HG03159 (cell line): Measurements from ENCODE around the gene SUPT3H.

ENCODE experiments used
- ATAC-seq: cut with Tn5 transposase; IDR thresholded peaks from one replicate; pipeline ENCODE4 v1.9.1; 2021; ENCODE audit warnings: mild to moderate bottlenecking, moderate library complexity; ENCODE audit not compliant: unreplicated experiment

Gene SUPT3H

DNA sequence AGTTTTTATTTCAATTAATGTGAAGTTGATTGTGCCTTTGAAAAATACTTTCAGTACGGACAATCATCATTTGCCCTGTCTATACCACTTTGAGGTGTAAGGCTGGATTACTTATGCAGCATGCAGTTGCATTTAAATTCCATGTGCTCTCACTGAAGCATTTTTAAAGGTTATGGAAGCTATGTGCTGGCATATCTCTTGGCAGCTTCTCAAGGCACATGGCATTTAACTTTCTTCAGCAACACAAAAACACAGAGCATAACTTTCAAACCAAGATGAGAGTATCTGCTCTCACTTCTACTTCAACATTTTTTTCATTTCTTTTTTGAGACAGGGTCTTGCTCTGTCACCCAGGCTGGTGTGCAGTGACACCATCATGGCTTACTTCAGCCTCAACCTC lies 410.3 kb downstream of the SUPT3H start:
- ATAC-seq = no peak

DNA sequence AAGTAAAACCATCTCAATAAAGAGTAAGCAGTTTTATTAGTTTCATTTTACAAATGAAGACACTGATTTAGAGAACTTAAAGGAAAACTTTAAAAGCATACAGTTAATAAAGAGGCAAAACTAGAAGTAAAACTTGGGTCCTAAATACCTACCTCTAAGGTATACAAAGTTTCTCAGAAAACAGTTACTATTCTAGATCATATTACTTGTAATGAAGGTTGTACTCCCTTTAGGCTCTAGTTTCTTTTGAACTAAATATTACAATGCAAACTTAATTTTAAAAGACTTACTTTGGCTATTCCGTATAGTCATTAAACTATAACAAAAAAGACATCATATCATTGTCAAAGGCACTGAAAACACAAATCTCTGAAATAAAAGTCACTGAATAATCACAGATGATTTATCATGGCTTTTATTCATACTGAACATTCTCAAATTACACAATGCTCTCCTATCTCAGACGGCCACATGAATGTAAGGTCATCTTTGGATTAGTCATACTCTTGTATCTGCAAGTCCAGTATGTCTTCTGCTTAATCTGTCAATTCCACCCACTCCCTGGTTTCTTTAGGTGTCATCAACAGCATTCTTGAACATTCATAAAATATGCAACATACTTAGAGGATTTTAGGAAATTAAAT lies 411.2 kb downstream of the SUPT3H start:
- ATAC-seq = no peak

DNA sequence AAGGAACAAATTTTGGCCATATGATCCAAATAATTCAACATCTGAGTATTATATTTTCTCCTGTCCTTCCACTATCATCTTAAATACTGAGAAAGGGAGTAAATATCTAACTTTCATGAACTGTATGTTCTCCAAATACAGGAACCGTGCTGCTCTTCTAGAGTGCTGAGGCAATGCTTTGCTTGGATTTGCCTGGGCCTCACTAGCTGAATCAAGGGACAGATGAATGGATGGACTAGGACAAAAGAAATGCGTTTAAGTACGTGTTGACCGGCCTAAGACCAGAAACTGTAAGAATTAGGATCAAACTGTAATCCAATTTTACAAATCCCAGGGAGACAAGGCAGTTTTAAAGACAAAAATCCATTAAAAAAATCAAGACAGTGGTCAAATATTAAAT lies 412.0 kb downstream of the SUPT3H start:
- ATAC-seq = no peak

DNA sequence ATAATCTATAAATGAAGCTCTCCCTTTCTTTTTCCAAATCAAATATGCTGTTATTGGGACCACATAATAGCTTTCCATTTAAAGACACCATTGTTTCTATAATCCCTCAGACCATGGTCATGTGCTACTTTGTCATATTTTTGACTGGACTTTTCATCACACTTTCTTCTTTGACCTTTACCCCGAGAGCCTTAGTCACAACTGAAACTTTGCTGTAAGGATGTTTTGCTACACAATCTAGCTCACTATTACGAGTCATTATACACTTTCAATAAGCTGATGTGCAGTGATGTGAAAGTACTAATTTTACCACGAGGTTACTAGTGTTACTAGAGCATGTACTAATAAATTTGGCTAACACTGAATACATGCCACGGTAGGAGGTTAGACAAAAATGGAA lies 416.8 kb downstream of the SUPT3H start:
- ATAC-seq = no peak

DNA sequence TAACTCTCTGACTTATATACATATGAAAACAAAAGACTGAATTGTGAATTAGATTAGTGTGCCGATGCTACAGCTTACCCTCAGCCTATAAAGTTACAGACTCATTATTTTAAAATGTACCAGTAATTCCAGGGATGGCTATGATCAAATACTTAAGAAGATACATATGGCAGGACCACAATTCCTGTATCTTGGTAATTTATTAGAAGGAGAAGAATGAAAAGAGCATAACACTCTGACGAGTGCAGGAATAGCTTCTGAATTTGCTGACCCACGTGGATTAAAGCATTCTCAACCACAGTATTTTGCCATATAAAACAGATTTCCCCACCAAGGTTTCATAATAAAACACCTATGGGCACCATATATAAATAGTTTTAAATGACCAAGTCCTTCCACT lies 418.1 kb downstream of the SUPT3H start:
- ATAC-seq = no peak

DNA sequence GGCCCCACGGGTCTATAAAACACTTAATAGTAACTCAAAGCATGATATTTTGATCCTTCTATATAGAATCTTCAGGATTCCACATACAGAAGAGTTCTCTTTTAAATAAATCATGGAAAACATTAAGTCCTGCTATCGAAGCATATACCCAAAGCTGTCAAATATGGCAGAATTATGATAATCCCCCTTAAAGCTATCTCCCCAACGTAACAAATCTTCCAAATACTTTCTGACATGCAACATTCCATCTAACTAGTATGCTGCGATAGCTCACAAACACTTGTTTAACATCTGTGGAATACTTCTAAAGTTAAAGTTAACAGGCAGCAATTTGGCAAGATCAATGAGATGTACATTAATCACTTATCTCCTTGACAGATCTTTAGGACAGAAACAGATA lies 420.6 kb downstream of the SUPT3H start:
- no peak for ATAC-seq

DNA sequence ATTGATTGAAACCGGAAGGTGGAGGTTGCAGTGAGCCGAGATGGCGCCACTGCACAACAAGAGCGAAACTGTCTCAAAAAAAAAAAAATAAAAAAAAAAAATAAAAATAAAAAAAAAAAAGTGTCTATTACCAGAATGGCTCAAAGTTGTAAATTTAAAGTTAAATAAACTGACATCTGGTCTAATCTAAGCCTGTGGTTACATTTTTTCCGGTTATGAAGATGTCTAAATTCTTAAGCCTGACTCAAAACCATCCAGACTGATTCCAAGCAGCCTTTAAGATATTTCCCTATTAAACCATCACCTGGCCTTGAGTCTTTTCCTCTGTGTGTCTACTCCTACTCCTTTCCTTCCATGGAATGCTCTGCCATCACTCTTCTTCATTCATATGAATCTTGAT lies 421.3 kb downstream of the SUPT3H start:
- no peak for ATAC-seq

DNA sequence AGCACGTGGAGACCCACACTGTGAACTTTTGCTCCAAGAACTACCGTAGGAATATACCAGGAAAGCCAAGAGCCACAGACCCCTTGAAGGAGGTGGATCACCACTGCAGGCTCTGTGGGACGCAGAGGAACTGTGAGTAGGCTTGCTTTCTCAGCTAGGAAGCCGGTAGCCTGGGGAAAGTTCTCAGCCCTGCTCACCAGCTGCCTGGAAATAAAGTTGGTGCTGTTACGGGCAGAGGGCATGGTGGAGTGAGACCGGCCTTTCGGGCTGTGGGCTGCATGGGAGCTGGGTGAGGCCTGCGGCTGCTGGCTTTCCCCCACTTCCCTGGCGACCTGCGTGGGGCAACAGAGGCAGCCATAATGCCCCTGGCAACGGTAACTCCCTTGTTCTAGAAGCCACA lies 422.6 kb downstream of the SUPT3H start:
- ATAC-seq = no peak

DNA sequence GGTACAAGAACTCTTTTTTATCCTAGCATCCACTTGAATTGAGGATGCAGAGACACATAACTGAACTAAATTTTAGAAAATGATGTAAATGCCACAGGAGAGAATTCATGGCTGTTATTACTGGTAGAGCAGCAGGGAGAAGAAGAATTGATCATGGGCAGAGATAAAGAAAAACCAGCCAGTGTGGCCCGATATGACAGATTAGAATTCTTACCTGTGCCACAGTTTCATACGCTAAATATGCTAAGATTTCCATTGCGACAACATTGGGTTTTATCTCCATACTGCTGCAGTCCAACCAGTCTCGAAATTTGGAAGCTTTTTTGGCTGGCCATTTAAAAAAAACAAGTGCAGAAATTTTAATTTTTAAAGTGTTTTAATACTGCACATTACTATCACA lies 423.5 kb downstream of the SUPT3H start:
- ATAC-seq = no peak

DNA sequence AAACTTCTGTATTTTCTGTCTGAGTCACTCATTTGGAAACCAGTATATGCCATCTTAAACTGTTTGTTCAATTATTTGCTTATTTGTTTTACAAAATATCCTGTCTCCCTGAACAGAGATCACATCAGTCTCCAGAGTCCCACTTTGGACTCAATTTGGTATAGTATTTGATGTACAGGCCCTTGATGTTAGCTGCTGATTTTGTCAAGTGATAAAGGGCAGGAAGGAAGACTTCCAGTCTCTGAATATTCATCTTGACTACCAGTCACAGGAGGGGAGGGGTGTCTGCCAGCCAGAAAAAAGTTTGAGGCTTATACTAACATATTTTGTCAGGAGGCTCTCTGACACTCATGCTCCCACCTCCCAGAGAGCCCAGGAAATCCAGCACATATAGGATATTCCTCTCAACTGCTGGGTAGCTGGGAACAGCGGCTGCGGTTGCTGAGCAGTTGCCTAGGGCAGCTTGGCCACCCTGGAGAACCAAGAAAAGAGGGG lies 426.4 kb downstream of the SUPT3H start:
- no peak for ATAC-seq

DNA sequence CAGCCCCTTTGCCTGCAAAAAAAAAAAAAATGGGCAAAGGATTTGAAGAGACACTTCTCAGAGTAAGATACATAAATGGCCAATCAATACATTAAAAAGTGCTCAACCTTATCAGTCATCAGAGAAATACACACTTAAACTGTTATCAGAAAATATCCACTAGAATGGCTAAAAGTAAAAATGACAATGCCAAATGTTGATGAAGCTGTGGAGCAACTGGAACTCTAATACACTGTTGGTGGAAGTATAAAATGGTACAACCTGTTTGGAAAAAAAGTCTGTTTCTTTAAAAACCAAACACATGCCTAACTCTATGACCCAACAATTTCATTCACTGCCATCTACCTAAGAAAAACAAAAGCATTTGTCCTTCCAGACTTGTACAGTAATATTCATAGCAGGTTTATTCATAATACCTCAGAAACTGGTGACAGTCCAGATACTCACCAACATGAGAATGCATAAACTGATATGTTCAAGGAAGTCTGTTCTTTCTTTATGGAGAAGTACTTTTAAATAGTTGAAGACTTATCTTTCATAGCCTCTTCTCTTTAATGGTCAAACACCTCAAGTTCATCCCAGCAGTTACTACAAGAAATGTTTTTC lies 428.0 kb downstream of the SUPT3H start:
- no peak for ATAC-seq

DNA sequence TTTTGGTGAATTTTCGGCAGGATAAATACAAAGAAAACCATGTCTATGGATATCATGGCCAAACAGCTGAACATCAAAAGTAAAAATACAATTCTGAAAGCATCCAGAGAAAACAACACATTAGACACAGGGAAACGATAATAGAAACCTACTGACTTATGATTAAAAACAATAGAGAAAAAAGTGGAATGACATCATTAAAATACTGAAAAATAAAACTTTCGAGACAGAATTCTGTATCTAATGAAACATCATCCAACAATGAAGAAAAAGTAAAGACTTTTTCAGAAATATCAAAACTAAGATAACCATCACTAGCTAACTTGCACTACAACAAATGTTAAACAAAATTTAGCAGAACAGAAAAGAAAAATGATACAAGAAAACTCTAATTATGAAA lies 434.2 kb downstream of the SUPT3H start:
- no peak for ATAC-seq

DNA sequence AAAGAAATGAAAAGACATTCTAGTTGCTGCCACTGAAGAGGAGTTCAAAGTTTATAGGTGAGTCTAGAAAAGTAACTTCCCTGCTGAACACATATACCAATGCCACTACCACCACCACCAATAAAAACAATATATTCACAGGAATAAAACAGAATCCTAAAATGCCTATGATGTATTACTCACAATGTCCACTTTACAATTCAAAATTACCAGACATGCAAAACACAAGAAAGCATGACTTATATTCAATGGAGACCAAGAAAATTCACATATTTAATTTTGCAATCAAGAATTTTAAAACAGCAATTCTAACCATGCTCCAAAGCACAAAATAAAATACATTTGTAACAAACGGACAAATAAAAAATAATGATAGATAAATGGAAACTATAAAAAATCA lies 434.9 kb downstream of the SUPT3H start:
- no peak for ATAC-seq

DNA sequence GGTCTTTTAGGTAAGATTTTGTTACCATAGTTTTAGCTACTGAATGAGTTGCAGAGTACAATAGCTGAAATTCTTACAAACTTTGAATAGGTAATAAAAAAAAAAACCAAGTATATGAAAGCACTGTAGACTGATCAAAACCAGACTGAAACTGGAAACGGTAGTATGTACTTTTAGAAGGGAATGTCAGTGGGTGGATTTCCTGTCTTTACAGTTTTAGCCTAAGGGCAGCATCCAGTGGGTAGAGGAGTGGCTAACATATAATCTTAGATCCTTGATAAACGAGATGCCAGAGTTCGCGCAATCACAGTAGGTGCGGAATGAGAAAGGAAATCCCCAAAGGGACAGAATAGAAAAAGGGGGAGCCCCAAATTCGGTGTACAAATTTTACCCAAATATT lies 435.5 kb downstream of the SUPT3H start:
- ATAC-seq = no peak

DNA sequence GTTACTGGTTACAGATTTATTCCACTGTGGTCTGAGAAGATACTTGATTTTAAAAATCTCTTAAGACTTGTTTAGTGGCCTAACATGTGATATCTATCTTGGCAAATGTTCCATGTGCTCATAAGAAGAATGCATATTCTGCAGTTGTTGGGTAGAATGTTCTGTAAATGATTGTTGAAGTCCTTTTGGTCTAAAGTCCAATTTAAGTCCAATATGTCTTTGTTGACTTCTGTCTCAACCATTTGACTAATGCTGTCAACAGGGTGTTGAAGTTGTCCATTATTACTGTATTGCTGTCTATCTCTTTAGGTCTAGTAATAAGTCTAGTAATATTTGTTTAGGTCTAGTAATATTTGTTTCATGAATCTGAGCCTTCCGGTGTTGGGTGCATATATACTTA lies 437.4 kb downstream of the SUPT3H start:
- ATAC-seq = no peak

DNA sequence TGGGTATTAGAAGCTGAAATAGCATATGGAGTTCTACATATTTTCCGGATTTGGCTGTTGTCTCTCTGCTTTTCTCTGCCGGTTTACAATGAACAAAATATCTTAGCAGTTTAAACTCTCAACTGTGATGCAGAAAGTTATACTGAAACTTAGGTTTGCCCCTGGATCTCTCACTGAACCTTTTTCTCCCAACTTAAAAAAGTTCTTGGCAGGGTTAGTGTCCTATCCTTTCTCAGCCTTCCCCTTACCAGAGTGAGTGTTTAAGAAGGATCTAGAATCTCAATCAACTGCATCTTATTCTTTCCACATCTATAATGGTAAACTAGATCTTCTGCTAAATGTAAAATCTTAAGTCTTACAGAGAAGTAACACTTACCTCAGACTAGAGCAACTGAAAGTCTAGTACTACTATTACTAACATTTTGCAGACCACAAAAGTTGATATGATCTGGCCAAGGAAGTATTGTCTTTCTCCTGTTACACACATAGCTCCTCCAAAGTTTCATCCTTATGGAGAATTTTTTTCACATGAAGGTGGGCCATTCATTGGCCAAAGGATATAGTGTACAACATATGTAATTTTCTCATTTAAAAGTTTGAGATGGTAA lies 441.9 kb downstream of the SUPT3H start:
- ATAC-seq = no peak

DNA sequence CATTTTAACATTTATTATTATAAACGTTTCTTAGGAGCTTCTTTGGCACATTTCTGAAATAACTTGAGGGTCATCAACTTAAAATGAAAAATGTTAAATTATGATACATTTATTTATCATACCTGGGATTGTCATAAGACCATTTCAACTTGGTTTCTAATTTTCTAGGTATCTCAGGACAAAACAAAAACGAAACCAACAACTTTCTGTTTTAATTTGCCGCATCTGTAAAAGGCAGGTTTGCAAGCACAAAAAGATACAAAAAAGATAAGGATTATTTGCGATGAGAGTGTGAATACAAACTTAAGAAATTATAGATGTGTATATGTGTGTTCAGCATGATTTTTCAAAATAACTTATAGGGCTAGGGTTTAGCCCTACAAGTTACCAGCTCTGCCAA lies 444.6 kb downstream of the SUPT3H start:
- ATAC-seq = no peak

DNA sequence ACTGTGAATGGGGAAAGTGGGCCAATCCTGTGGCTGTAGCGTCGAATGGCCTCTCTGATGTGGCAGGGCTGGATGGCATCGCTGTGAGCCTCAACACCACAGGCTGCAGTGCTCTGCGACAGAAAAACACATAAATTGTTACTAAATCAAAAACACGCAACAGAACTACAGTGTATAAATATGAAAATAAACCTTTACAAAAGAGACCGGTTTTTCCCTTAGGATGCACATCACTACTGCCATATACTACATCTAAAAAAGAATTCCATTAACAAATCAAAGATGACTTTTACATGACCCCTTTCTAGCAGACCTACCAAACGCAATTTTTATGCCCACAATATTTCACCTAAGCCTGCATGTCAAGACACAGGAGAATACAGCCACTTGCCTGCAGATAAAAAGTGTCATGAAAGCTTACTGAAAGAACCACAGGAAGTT lies 445.1 kb downstream of the SUPT3H start:
- ATAC-seq = no peak

DNA sequence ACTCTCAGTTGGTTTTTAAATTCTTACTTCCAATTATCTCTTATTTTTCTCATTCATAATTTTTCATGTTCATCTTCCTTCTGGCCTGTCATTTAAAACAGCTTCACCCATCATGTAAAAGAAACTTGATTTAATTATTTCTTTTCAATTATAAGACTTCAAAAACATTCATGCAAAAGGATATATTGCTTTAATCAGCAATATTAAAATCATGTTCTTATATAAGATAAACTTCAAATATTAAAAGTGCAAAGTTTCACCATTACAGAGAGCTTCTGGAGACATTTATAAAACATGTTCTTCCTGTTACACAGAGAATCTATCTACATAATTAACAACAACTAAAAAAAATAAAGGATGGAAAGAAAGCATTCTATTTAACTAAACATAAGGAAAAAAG lies 446.3 kb downstream of the SUPT3H start:
- ATAC-seq = no peak

DNA sequence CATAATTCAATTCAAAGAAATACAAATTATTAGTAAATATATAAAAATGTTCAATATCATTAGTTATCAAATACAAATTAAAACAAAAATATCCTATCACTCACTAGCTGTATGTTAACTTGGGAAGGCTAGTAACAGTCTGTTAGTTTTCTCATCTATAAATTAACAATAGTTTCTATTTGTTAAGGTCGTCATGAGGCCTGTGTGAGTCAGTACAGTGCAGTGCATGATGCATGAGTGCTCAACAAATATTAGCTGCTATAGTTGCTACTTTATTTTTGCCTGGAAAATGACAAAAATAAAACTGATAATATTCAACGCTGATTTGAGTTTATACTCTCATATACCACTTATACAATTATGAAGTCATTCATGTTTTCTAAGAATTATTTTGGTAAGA lies 451.2 kb downstream of the SUPT3H start:
- no peak for ATAC-seq

DNA sequence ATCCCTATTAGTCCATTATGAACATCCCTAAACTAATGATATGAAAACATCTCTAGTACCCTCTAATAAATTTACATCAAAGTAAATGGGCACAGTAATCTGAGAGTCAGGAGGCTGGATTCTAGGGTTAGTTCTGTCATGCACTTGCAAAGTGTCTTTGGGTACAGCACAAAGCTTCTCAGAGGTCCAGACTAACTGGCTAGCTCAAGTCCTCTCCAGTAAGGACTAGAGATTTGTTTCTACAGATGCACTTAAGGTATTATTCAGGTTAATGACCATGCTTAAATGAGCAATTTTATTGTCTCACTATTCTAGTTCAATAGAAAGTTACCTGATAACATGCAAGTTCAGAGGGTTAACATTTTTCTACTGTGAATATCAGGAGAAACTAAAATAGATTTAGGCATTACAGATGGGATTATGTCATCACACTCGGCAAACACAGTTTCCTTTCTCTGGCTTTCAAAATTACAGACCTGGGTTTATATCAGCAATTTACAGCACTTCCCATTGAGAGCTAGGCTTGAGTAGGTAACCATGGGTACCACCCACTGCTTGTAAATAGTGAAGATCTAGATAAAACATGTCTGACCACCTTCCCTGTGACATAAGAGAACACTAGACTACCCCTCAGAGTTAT lies 452.5 kb downstream of the SUPT3H start:
- ATAC-seq = no peak

DNA sequence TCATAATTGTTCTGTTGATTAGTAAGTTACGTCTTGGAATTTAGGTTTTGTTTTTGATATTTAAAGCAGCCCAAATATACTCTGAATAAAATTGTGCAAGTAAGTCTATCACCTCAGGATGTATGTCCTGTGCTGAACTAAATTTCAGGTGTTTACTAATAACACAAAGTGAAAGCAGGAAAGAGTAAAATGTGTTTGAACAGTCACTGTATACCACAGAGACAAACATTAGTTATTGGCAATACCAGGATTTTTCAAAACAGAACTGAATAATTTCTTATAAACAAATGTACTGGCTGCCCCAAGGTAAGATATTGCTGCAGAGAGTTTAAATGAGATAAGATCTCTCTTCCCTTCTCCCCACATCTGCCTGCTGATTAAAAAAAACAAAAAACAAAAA lies 454.3 kb downstream of the SUPT3H start:
- ATAC-seq = no peak
